ENCODE data around the gene SNRNP48. TPM values are rescaled to one million over a fixed set of nuclear protein-coding genes. Genes with fewer than 3 reads are reported as not detected.

Gene SNRNP48
- 15.4 TPM for total RNA-seq

GRCh38 chr6:7589949-7590917, at the start of gene SNRNP48:
Gene SNRNP48, plus strand, starts transcription at chr6:7590198. Its CDS starts 60 bp downstream, at chr6:7590258.

GRCh38 chr6:7541175-7542064, 48.6 kb upstream of the SNRNP48 start, which contains the start of gene DSP:
Gene DSP, plus strand, starts transcription at chr6:7541671. Its CDS starts 245 bp downstream, at chr6:7541916.

Other genes with a start within 250 kb of the SNRNP48 start
- gene CAGE1, start 200.5 kb upstream of the SNRNP48 start, total RNA-seq = not detected
- gene RIOK1, start 200.4 kb upstream of the SNRNP48 start, total RNA-seq = 19.0 TPM
- gene DSP, start 48.5 kb upstream of the SNRNP48 start, total RNA-seq = 54.6 TPM
- gene BMP6, start 135.9 kb downstream of the SNRNP48 start, total RNA-seq = 8.6 TPM